Vagina (tissue), 2 donors: ENCODE measurements around the gene ENPP6.

ENCODE experiments used
- CTCF ChIP-seq, 3 experiments: fragments of 450-650 bp in 2 of 3; fragments of 200-600 bp in 1 of 3; sonication (generic) in 1 of 3; IDR thresholded peaks; one replicate each; pipeline ENCODE4 v1.5.1; 2017 to 2019; ENCODE audit warnings: antibody characterized with exemption in 3 of 3, mild to moderate bottlenecking in 2 of 3, moderate library complexity in 2 of 3
- POLR2A ChIP-seq, 2 donors: fragments of 450-650 bp; IDR thresholded peaks; one replicate each; pipeline ENCODE4 v1.6.1; 2017; ENCODE audit warnings: antibody characterized with exemption in 2 of 2, mild to moderate bottlenecking in 2 of 2, moderate library complexity in 2 of 2
- POLR2AphosphoS5 ChIP-seq, 2 donors: sonication (generic); formaldehyde crosslinking; IDR thresholded peaks; one replicate each; pipeline ENCODE4 v1.9.0; 2017; ENCODE audit warnings: antibody characterized with exemption in 2 of 2, mild to moderate bottlenecking in 2 of 2, low read depth in 1 of 2; ENCODE audit not compliant: insufficient read depth in 1 of 2

GRCh38 chr4:184217634-184218033, at the start of gene ENPP6:
- no peak for TF ChIP-seq POLR2A (IDR thresholded peaks at IDR 0.05)
- no peak for TF ChIP-seq CTCF (IDR thresholded peaks at IDR 0.05)
- TF ChIP-seq POLR2AphosphoS5 (IDR thresholded peaks at IDR 0.05; ENCODE audit: insufficient read depth in 1 of 2, low read depth in 1 of 2), result no peak
